ENCODE data around the gene CEP43. TPM values are rescaled to one million over a fixed set of nuclear protein-coding genes. Genes with fewer than 3 reads are reported as not detected.

The CEP43 gene
- total and polyA plus RNA-seq, 10 of the 15 experiments (the other 5 are each of a cell fraction or from before 2014, with no cell fraction given), result 7.7 to 49.9 (median 24.6) TPM

DNA sequence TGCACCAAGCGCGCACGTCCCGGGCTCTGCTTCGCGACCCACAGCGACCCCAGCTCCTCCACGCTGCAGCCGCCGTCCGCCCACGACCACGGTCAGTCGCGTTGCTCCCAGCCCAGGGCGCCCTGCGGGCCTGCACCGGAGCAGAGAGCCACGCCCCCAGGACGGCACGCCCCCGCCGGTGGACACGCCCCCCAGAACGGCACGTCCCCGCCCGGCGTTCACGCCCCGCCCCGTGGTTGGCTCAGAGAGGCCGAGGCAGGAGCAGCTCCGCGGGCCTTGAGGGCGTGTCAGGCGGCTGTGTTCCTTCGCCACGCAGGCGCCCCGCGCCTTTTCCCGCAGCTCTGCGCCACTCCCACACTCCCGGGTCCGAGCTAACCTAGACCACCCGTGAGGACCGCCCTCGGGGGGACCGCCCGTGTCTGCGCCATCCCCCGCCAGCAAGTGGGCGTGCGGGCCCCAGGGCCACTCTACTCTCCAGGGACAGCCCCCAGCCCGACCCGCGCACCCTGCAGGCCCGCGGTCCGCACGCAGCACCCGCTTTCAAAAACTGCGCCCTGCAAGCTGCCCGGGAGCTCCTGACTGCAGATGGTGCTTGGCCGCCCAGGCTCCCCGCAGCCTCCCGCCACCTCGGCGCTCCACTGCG, 42.6 kb upstream of the CEP43 start, which contains the start of gene RNASET2 (continued):
- TF ChIP-seq ZNF622 (IDR thresholded peaks at IDR 0.05) (no peak), NBN (IDR thresholded peaks at IDR 0.05) (0 out of 2 replicates have a peak, but pooled peaks have one; percentile 12), MYC (IDR thresholded peaks at IDR 0.05; ENCODE audit: insufficient read depth, insufficient read length, insufficient replicate concordance, low read length, severe bottlenecking) (peak; percentile 43), CHD2 (IDR thresholded peaks at IDR 0.05; ENCODE audit: borderline replicate concordance, low read depth, low read length) (0 out of 2 replicates have a peak, but pooled peaks have one; percentile 24), PML (IDR thresholded peaks at IDR 0.05; ENCODE audit: low read length) (no peak; the same call in 1 of the 2 replicates), LARP7 (IDR thresholded peaks at IDR 0.05) (peak; percentile 68), TAF1 (IDR thresholded peaks at IDR 0.05; ENCODE audit: borderline replicate concordance, low read depth, low read length) (0 out of 2 replicates have a peak, but pooled peaks have one; percentile 30), NR2F1 (conservative IDR thresholded peaks at IDR 0.05) (0 out of 2 replicates have a peak, but pooled peaks have one; percentile 64), POLR2A (IDR thresholded peaks at IDR 0.05; ENCODE audit: low read depth, low read length) (peak; percentile 91), STAT3 (IDR thresholded peaks at IDR 0.05; ENCODE audit: low read depth, low read length) (no peak), NRF1 (conservative IDR thresholded peaks at IDR 0.05; ENCODE audit: low read depth, low read length) (peak; percentile 38), SMARCA5 (IDR thresholded peaks at IDR 0.05) (peak; percentile 24; the same call in 1 of the 2 replicates), MEF2B (IDR thresholded peaks at IDR 0.05; ENCODE audit: partially characterized antibody, poor library complexity, severe bottlenecking) (peak; percentile 75), BMI1 (IDR thresholded peaks at IDR 0.05; ENCODE audit: borderline replicate concordance) (no peak), ESRRA (IDR thresholded peaks at IDR 0.05; ENCODE audit: low read length) (no peak), KAT2A (conservative IDR thresholded peaks at IDR 0.05; ENCODE audit: control insufficient read depth, low read depth, low read length) (no peak), RFX5 (IDR thresholded peaks at IDR 0.05; ENCODE audit: low read depth, low read length) (no peak), BRCA1 (IDR thresholded peaks at IDR 0.05; ENCODE audit: low read depth, low read length) (no peak), BHLHE40 (IDR thresholded peaks at IDR 0.05; ENCODE audit: borderline replicate concordance in 1 of 2, low read depth in 2 of 2, low read length in 1 of 2) (peak in 1 of 2 experiments; percentile 75; a peak in 2 of 4 replicates), JUNB (IDR thresholded peaks at IDR 0.05) (no peak), KDM1A (IDR thresholded peaks at IDR 0.05; ENCODE audit: borderline replicate concordance) (no peak), RCOR1 (conservative IDR thresholded peaks at IDR 0.05; ENCODE audit: low read depth, low read length) (no peak), GABPA (IDR thresholded peaks at IDR 0.05; ENCODE audit: low read depth) (no peak), EGR1 (IDR thresholded peaks at IDR 0.05; ENCODE audit: borderline replicate concordance in 1 of 2, low read depth in 2 of 2, low read length in 2 of 2) (peak in 1 of 2 experiments; percentile 84; a peak in 2 of 3 replicates)
- TF ChIP-seq, protein P1, sequence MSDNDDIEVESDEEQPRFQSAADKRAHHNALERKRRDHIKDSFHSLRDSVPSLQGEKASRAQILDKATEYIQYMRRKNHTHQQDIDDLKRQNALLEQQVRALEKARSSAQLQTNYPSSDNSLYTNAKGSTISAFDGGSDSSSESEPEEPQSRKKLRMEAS (IDR thresholded peaks at IDR 0.05; ENCODE audit: low read depth, low read length), result peak; percentile 53; the same call in 1 of the 2 replicates
- TF ChIP-seq, protein P2, sequence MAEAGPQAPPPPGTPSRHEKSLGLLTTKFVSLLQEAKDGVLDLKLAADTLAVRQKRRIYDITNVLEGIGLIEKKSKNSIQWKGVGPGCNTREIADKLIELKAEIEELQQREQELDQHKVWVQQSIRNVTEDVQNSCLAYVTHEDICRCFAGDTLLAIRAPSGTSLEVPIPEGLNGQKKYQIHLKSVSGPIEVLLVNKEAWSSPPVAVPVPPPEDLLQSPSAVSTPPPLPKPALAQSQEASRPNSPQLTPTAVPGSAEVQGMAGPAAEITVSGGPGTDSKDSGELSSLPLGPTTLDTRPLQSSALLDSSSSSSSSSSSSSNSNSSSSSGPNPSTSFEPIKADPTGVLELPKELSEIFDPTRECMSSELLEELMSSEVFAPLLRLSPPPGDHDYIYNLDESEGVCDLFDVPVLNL (IDR thresholded peaks at IDR 0.05; ENCODE audit: low read depth, low read length), result peak; percentile 72
- TF ChIP-seq, protein P3, sequence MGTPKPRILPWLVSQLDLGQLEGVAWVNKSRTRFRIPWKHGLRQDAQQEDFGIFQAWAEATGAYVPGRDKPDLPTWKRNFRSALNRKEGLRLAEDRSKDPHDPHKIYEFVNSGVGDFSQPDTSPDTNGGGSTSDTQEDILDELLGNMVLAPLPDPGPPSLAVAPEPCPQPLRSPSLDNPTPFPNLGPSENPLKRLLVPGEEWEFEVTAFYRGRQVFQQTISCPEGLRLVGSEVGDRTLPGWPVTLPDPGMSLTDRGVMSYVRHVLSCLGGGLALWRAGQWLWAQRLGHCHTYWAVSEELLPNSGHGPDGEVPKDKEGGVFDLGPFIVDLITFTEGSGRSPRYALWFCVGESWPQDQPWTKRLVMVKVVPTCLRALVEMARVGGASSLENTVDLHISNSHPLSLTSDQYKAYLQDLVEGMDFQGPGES (IDR thresholded peaks at IDR 0.05), result no peak
- TF ChIP-seq, protein P4, sequence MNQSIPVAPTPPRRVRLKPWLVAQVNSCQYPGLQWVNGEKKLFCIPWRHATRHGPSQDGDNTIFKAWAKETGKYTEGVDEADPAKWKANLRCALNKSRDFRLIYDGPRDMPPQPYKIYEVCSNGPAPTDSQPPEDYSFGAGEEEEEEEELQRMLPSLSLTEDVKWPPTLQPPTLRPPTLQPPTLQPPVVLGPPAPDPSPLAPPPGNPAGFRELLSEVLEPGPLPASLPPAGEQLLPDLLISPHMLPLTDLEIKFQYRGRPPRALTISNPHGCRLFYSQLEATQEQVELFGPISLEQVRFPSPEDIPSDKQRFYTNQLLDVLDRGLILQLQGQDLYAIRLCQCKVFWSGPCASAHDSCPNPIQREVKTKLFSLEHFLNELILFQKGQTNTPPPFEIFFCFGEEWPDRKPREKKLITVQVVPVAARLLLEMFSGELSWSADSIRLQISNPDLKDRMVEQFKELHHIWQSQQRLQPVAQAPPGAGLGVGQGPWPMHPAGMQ (IDR thresholded peaks at IDR 0.05; ENCODE audit: borderline replicate concordance), result no peak
- TF ChIP-seq, protein P5, sequence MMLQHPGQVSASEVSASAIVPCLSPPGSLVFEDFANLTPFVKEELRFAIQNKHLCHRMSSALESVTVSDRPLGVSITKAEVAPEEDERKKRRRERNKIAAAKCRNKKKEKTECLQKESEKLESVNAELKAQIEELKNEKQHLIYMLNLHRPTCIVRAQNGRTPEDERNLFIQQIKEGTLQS (IDR thresholded peaks at IDR 0.05; ENCODE audit: borderline replicate concordance, extremely low read depth, low read depth, low read length), result no peak
